ENCODE results near the gene OXCT2.

- TF ChIP-seq POLR2A (IDR thresholded peaks at IDR 0.05) (no peak), POLR2AphosphoS5 (IDR thresholded peaks at IDR 0.05) (no peak), CTCF (IDR thresholded peaks at IDR 0.05) (no peak), EP300 (IDR thresholded peaks at IDR 0.05) (no peak)
Observed at GRCh38 chr1:39789571-39790110, 18.5 kb upstream of the OXCT2 start.
